ENCODE measurements around the gene RDH12. TPM values are rescaled to one million over a fixed set of nuclear protein-coding genes. Genes with fewer than 3 reads are reported as not detected.
"Not testable (repeated sequence)": the region's sequence is repeated elsewhere in the genome, so short reads cannot be mapped to it uniquely, and the experiment has no call there.

Gene RDH12
- total RNA-seq, 4 donors from 2014 or later: 0.13 TPM; not detected in 3

- no peak for ATAC-seq
- Histone ChIP-seq H3K27me3 (no peaks in the 10 kb centered on the region), H3K9me3 (no peaks in the 10 kb centered on the region), H3K4me3 (no peak overlapping the region), H3K27ac (no peak overlapping the region), H3K36me3 (no peaks in the 10 kb centered on the region), H3K4me1 (peaks cover 2% of the 10 kb centered on the region in 2 donors)
- no peak for DNase-seq
- intact Hi-C loops (cut with DNase I; ENCODE audit: low total_unique reads) (no loop called here), in situ Hi-C loops (cut with MboI; ENCODE audit: low sequenced_read_pairs in 4 of 4) (loop anchor here in 2 of 4 donors (25.0 kb wide), 1 partner anchor 280 kb away; no protein-coding TSS in a partner anchor)
- TF ChIP-seq POLR2A (IDR thresholded peaks at IDR 0.05): no peak
- no peak for TF ChIP-seq CTCF (IDR thresholded peaks at IDR 0.05 in 4 of 5, conservative IDR thresholded peaks at IDR 0.05 in 1 of 5)
Measured at GRCh38 chr14:67717048-67717447, 15.4 kb downstream of the RDH12 start.

GRCh38 chr14:67718265-67718664 lies 16.6 kb downstream of the RDH12 start:
- Histone ChIP-seq H3K9me3 (no peaks in the 10 kb centered on the region), H3K4me3 (no peak overlapping the region), H3K36me3 (no peaks in the 10 kb centered on the region), H3K27ac (no peak overlapping the region), H3K27me3 (no peaks in the 10 kb centered on the region), H3K4me1 (peaks cover 5 to 8% of the 10 kb centered on the region in 2 donors)
- in situ Hi-C loops (cut with MboI; ENCODE audit: low sequenced_read_pairs in 4 of 4) (loop anchor here in 2 of 4 donors (25.0 kb wide), 1 partner anchor 281 kb away; no protein-coding TSS in a partner anchor), intact Hi-C loops (cut with DNase I; ENCODE audit: low total_unique reads) (no loop called here)
- ATAC-seq: no peak
- DNase-seq: no peak
- no peak for TF ChIP-seq POLR2A (IDR thresholded peaks at IDR 0.05)
- TF ChIP-seq CTCF (IDR thresholded peaks at IDR 0.05 in 4 of 5, conservative IDR thresholded peaks at IDR 0.05 in 1 of 5): no peak

GRCh38 chr14:67719385-67719784 lies 17.7 kb downstream of the RDH12 start:
- H3K4me1 ChIP-seq; intact Hi-C loops (cut with DNase I; ENCODE audit: low total_unique reads); H3K27me3 ChIP-seq; H3K36me3 ChIP-seq; H3K27ac ChIP-seq; DNase-seq; H3K4me3 ChIP-seq; ATAC-seq; H3K9me3 ChIP-seq: not testable (repeated sequence)
- in situ Hi-C loops (cut with MboI; ENCODE audit: low sequenced_read_pairs in 4 of 4): loop anchor here in 2 of 4 donors (25.0 kb wide), 1 partner anchor 282 kb away; no protein-coding TSS in a partner anchor

GRCh38 chr14:67719866-67720265 lies 18.2 kb downstream of the RDH12 start:
- Histone ChIP-seq H3K9me3 (no peaks in the 10 kb centered on the region), H3K4me3 (no peak overlapping the region), H3K4me1 (peaks cover 5 to 8% of the 10 kb centered on the region in 2 donors), H3K27ac (no peak overlapping the region), H3K27me3 (no peaks in the 10 kb centered on the region), H3K36me3 (no peaks in the 10 kb centered on the region)
- ATAC-seq (no peak), DNase-seq (no peak)
- in situ Hi-C loops (cut with MboI; ENCODE audit: low sequenced_read_pairs in 4 of 4) (loop anchor here in 2 of 4 donors (25.0 kb wide), 1 partner anchor 283 kb away; no protein-coding TSS in a partner anchor), intact Hi-C loops (cut with DNase I; ENCODE audit: low total_unique reads) (no loop called here)
- no peak for TF ChIP-seq POLR2A (IDR thresholded peaks at IDR 0.05)
- TF ChIP-seq CTCF (IDR thresholded peaks at IDR 0.05 in 4 of 5, conservative IDR thresholded peaks at IDR 0.05 in 1 of 5): no peak

GRCh38 chr14:67721875-67722274 lies 20.2 kb downstream of the RDH12 start:
- Histone ChIP-seq H3K36me3 (no peaks in the 10 kb centered on the region), H3K27me3 (no peaks in the 10 kb centered on the region), H3K9me3 (no peaks in the 10 kb centered on the region), H3K27ac (no peak overlapping the region), H3K4me3 (no peak overlapping the region), H3K4me1 (peaks cover 5 to 8% of the 10 kb centered on the region in 2 donors)
- DNase-seq (no peak), ATAC-seq (no peak)
- intact Hi-C loops (cut with DNase I; ENCODE audit: low total_unique reads) (no loop called here), in situ Hi-C loops (cut with MboI; ENCODE audit: low sequenced_read_pairs in 4 of 4) (loop anchor here in 2 of 4 donors (25.0 kb wide), 1 partner anchor 285 kb away; no protein-coding TSS in a partner anchor)
- TF ChIP-seq POLR2A (IDR thresholded peaks at IDR 0.05): no peak
- no peak for TF ChIP-seq CTCF (IDR thresholded peaks at IDR 0.05 in 4 of 5, conservative IDR thresholded peaks at IDR 0.05 in 1 of 5)

Measured in gastrocnemius medialis (tissue), 4 donors.